Measurements from ENCODE around the gene GRID1.

The GRID1 gene

DNA sequence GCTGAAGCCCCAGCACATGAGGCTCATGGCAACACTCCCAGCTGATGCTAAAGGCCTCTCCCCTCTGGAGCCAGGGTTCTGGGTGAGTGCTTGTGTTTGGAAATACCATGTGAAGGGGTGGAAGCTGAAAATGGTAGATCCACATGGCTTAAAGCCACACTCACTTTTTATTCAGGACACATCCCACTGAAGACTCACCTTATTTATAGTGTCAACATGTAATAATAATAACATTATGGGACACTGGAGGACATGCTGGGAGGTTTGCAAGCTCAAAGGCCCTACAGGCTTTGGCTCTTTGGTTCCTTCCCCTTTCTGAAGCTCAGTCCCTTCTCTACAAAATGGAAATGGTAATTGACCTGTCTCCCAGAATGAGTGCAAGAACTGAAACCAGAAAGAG, 318.0 kb downstream of the GRID1 start:
- no peaks in the 10 kb centered on the region for H3K4me1 Mint-ChIP-seq
- H3K9me3 Mint-ChIP-seq: peaks cover 2% of the 10 kb centered on the region
- H3K27me3 Mint-ChIP-seq (ENCODE audit: low read depth): peaks cover 24% of the 10 kb centered on the region
- no peak overlapping the region for H3K4me3 Mint-ChIP-seq
- no peak overlapping the region for H3K27ac Mint-ChIP-seq
- H3K36me3 Mint-ChIP-seq (ENCODE audit: low read depth): no peaks in the 10 kb centered on the region
- TF ChIP-seq, protein P1, sequence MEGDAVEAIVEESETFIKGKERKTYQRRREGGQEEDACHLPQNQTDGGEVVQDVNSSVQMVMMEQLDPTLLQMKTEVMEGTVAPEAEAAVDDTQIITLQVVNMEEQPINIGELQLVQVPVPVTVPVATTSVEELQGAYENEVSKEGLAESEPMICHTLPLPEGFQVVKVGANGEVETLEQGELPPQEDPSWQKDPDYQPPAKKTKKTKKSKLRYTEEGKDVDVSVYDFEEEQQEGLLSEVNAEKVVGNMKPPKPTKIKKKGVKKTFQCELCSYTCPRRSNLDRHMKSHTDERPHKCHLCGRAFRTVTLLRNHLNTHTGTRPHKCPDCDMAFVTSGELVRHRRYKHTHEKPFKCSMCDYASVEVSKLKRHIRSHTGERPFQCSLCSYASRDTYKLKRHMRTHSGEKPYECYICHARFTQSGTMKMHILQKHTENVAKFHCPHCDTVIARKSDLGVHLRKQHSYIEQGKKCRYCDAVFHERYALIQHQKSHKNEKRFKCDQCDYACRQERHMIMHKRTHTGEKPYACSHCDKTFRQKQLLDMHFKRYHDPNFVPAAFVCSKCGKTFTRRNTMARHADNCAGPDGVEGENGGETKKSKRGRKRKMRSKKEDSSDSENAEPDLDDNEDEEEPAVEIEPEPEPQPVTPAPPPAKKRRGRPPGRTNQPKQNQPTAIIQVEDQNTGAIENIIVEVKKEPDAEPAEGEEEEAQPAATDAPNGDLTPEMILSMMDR (IDR thresholded peaks at IDR 0.05; ENCODE audit: unreplicated experiment in 3 of 3): no peak

DNA sequence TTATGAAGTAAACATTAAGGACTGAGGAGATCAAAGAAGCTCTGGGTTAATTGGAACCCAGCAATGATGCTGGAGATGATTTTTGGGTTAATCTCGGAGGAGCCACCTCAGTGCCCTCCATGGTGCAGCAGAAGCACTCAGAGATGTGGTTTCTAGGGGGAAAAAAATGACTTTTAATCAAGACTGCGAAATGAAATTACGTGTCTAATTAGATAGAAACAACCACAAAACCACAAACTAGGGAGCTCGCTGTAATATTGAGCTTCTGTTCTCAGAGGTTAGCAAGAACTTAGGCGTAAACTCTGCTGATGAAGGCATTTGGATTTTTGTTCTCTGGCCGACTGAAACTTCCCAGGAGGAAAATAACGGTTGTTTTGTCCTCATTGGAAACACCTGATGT, 319.0 kb downstream of the GRID1 start:
- H3K27me3 Mint-ChIP-seq (ENCODE audit: low read depth): peaks cover 23% of the 10 kb centered on the region
- H3K27ac Mint-ChIP-seq: no peak overlapping the region

DNA sequence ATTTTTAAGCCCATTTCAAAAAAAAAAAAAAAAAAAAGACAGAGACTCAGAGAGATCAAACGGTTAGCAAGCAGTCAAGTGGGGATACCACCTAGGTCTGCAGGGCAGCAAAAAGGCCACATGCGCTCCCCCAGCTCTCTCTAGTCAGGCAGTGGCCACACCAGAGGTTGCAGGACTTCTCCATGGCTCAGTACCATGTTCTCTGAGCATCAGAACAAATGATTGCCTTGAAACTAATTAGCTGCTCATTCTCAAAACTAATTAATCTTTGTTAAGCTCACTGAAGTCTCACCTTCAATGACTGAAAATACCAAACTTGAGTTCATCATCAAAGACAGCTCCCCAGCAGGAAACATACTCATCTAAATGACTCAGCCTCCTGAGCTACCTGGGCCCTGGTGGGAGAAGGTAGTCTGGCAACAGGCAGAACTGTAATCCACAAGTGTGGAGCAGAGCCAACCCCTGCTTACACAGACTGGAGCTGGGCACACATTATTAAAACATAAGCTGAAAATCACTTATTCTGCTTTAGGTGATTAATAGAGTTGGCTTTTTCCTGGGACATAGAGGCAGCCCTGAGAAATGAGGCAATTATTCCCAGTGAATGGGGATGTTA, 319.6 kb downstream of the GRID1 start:
- Mint-ChIP-seq H3K27me3 (ENCODE audit: low read depth) (peaks cover 23% of the 10 kb centered on the region), H3K9me3 (peaks cover 2% of the 10 kb centered on the region), H3K4me1 (no peaks in the 10 kb centered on the region), H3K4me3 (no peak overlapping the region), H3K36me3 (ENCODE audit: low read depth) (no peaks in the 10 kb centered on the region), H3K27ac (no peak overlapping the region)
- TF ChIP-seq, protein P1 (IDR thresholded peaks at IDR 0.05; ENCODE audit: unreplicated experiment in 3 of 3): no peak

More for the DNA sequence above, 319.0 kb downstream of the GRID1 start:
- no peaks in the 10 kb centered on the region for H3K4me1 Mint-ChIP-seq
- peaks cover 2% of the 10 kb centered on the region for H3K9me3 Mint-ChIP-seq
- TF ChIP-seq, protein P1 (IDR thresholded peaks at IDR 0.05; ENCODE audit: unreplicated experiment in 3 of 3): no peak
- H3K4me3 Mint-ChIP-seq: no peak overlapping the region
- no peaks in the 10 kb centered on the region for H3K36me3 Mint-ChIP-seq (ENCODE audit: low read depth)

DNA sequence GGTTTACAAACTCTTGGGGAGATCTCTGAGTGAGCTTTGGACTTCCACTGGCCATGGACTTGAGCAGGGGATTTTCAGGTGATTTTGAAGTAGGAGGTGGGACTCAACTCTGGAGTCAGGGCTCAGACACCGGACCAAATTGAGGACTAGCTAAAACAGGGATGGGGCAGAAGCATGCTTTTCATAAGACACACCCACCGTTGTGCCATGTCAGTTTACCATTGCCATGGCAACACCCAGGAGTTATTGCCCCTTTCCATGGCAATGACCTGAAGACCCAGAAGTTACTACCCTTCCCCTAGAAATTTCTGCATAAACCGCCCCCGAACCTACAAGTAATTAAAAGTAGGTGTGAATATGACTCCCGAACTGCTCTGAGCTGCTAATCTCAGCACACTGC, 320.7 kb downstream of the GRID1 start:
- no peak overlapping the region for H3K4me3 Mint-ChIP-seq
- peaks cover 23% of the 10 kb centered on the region for H3K27me3 Mint-ChIP-seq (ENCODE audit: low read depth)
- H3K4me1 Mint-ChIP-seq: no peaks in the 10 kb centered on the region
- TF ChIP-seq, protein P1 (IDR thresholded peaks at IDR 0.05; ENCODE audit: unreplicated experiment in 3 of 3): no peak
- peaks cover 2% of the 10 kb centered on the region for H3K9me3 Mint-ChIP-seq
- H3K27ac Mint-ChIP-seq: no peak overlapping the region
- no peaks in the 10 kb centered on the region for H3K36me3 Mint-ChIP-seq (ENCODE audit: low read depth)

DNA sequence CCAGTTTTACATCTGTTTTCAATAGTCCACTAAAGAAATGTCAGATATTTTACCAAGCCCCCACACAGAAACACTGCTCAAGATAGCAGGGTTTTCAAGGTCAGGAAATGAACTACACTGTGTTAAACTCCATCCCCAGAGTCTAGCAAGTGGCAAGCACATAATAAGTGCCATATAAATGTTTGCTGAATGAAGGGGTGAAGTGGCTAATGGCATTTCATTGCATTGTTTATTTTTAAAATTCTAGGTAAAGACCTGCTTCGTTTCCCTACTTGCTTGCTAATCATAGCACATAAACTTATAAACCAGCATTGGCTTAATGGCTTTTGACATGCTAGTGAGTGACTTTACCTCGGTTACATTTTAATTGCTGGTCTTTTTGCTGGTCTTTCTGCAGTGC, 322.6 kb downstream of the GRID1 start:
- Mint-ChIP-seq H3K27ac (no peak overlapping the region), H3K27me3 (ENCODE audit: low read depth) (peaks cover 19% of the 10 kb centered on the region), H3K4me1 (no peaks in the 10 kb centered on the region), H3K4me3 (no peak overlapping the region), H3K9me3 (no peaks in the 10 kb centered on the region), H3K36me3 (ENCODE audit: low read depth) (no peaks in the 10 kb centered on the region)
- TF ChIP-seq, protein P1 (IDR thresholded peaks at IDR 0.05; ENCODE audit: unreplicated experiment in 3 of 3): no peak

DNA sequence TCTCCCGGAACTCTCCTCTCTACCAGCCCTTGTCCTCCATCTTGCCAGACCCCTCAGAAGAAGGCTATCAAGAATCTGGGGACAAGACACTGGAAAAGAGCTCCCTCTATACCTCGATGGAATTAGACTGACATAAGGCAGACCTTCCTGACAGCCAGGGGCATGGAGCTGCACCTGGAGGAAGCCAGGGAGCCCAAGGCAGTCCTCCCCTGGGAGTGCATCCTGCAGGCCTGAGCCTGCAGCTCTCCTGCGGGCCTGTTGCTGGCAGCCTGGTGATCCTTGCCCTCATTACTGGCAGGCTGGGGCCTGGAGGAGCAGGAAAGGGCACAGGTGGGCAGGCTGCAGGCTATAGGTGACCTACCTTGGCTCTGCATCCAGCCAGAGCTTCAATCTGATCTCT, 323.4 kb downstream of the GRID1 start:
- TF ChIP-seq, protein P1 (IDR thresholded peaks at IDR 0.05; ENCODE audit: unreplicated experiment in 3 of 3): no peak
- Mint-ChIP-seq H3K36me3 (ENCODE audit: low read depth) (no peaks in the 10 kb centered on the region), H3K27ac (no peak overlapping the region), H3K27me3 (ENCODE audit: low read depth) (peaks cover 19% of the 10 kb centered on the region), H3K4me1 (no peaks in the 10 kb centered on the region), H3K4me3 (no peak overlapping the region), H3K9me3 (no peaks in the 10 kb centered on the region)

All from nephron (organoid).